NCI-H1092 (cell line): Measurements from ENCODE around the gene RBM23.
"Not testable (repeated sequence)": the region's sequence is repeated elsewhere in the genome, so short reads cannot be mapped to it uniquely, and the experiment has no call there.

Experiments used
- DNase-seq: peaks from one replicate; lab custom pipeline; 2025; lab: John Stamatoyannopoulos, UW

Gene RBM23

DNA sequence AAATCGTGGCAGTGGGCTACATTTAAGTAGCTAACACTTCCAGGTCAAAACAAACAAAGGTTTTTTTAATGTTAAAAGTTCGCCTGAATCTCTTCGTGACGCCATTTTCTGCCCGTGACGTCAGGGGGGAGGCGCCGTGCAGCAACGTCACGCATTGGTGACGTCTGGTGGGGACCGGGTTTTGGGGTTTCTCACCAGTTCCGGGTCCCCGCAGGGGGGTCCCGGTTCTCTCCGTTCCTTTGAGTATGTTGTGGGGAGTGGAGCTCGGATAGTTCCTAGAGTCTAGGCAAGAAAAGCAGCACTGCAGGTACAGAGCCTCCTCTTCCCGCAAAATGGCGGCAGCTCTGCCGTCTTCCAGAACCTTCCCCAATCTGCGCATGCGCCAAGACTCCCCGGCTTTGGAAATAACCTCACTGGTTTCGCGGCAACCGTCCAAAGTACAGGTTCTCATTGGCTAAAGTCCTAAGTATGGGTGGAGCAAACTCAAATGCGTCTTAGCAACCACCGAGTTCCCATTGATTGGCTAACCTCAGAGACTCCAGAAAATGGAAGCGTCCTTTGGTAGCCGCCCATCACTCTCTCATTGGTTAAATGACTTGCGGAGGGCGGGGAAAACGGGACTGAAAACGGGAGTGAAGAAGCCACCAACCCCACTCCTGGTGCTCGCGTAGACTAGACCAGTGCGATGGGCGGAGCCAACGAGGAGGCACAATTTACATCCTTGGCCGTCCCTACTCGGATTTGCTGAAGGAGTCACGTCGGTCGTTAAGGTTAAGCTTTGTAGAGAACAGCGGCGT lies at the start of gene RBM23:
TSS of gene RBM23 (minus strand) at position 346 of the 797 bp plus-strand sequence.
- peak; percentile 100 for DNase-seq

DNA sequence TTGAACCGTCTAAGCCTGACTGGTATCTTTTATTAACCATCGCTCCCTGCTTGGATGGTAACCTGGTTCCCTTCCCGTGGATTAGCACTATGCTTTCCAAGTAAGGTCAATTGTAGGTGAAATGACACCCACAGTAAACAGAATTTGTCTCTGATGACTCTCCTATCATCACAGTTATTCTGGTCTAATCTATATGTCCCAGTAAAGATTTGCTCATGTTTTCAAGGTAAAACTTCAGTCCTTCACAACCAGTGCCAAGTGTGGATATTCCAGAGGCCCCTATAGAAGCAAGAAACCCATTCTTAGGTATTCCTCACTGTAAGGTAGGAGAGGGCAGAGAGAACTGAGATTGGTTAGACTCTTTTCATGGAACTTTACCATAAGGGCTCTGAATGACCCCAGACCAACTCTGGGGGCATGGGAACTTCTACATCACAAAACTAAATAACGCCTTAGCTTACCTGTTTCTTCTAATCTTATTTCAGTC lies 47.9 kb upstream of the RBM23 start:
- no peak for DNase-seq

DNA sequence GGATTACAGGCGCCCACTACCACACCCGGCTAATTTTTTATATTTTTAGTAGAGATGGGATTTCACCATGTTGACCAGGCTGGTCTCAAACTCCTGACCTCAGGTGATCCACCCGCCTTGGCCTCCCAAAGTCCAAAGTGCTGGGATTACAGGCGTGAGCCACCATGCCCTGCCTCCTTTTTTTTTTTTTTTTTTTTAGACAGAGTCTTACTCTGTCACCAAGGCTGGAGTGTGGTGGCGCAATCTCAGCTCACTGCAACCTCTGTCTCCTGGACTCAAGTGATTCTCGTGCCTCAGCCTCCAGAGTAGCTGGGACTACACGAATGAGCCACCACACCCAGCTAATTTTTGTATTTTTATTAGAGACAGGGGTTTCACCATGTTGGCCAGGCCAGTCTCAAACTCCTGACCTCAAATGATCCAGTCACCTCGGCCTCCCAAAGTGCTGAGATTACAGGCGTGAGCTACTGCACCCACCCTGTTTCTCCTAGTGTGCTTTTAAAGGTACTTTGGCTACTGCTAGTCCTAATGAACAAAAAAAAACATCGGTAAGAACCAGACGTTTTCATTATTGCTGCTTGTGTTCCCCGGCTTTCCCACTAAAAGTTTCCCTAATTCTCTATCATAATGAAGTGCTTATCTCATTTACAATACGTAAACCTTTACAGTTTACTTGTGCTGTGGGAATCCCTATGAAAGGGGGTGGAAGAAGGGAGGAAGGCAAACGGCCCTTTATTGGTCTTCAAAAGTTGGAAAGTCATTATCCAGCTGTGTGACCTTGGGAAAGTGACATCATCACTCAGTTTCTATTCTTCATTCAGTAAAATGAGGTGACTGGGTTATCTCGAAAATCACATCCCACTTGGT lies 47.2 kb upstream of the RBM23 start:
- not testable (repeated sequence) for DNase-seq

DNA sequence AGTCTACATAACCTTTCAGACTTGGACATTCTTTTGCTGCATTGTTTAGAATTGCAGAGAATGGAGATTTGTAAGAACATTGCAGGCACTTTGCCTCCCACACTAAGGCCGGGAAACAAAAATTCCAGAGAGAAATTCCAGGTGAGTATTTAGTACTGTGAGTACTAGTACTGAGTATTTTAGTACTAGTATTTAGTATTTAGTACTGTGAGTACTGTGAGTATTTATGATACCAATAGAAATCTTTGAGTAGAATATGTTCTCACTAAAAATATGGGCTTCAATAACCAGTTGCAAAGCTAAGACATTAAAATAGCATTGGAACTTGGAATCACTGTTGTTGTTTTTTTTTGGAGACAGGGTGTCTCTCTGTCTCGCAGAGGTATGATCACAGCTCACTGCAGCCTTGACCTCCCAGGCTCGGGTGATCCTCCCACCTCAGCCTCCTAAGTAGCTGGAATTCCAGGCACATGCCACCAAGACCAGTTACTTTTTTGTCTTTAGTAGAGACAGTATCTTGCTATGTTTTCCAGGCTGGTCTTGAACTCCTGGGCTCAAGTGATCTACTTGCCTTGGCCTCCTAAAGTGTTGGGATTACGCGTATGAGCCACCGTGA lies 43.2 kb upstream of the RBM23 start:
- DNase-seq: no peak

DNA sequence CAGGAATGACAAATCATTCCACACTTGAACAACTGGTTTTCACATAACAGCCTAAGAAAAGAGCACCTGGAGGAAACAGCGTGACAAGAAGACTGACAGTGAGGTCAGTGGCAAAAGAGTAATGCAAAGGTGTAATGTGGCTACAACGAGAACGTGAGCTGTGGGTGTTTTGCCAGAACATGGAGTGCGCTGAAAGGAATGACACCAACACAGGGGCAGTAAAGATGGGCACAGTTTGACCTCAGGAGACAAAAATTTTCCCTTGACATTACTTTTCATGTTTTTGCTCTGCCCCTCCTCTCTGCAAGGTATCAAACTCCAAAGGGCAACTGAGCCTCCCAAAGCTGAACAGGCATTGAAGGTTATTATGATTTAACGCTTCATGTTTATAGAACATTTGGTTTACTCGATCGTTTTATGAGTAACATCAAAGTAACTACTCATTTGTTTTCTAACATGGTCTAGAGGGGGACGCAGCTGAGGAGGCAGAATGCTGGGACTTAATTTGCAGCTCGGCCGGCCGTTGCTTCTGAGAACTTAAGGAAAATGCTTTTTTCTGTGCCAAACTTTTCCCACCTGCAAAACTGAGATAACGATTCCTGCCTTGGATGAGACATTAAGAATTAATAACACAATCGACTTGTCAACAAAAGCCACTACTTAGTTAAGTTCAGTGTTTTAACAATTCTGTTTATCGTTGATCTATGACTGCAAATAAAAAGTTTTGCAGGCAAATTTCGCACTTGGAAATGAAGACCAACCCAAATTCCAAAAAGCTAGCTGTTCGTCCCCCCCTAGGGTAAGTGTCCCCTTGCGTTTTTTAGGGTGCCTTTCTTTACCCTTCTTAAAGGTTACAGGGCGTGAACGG lies 37.0 kb upstream of the RBM23 start:
- no peak for DNase-seq

DNA sequence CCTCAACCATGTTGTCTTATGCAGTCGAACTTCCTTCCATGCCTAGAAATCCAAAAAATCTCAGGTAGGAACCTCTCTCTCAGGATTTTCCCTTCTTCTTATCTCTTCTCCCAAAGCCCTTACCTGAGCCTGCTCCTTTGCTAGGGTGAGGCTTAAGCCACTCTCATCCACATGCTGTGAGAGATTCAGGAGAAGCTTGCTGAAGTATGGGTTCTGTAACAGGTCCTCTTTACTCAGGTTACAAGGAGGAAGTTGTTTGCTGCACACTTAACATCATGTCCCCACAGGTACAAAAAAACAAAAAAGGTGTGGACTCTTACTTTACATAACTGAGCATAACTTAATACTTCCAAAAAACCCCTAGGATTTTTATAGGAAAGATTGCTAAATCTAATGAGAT lies 33.5 kb upstream of the RBM23 start:
- no peak for DNase-seq

DNA sequence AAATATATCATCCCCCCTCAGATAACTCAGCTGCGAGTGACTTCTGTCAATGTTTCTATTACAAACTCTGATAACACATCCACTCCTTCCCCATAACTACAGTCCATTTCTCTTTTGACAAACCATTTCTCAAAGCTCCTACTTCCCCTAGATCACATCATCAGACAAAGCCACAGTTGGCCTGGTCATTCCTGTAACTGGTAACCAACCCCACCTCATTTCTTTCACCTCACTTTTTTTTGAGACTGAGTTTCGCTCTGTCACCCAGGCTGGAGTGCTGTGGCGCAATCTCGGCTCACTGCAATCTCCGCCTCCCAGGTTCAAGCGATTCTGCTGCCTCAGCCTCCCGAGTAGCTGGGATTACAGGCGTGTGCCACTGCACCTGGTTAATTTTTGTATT lies 32.8 kb upstream of the RBM23 start:
- not testable (repeated sequence) for DNase-seq

DNA sequence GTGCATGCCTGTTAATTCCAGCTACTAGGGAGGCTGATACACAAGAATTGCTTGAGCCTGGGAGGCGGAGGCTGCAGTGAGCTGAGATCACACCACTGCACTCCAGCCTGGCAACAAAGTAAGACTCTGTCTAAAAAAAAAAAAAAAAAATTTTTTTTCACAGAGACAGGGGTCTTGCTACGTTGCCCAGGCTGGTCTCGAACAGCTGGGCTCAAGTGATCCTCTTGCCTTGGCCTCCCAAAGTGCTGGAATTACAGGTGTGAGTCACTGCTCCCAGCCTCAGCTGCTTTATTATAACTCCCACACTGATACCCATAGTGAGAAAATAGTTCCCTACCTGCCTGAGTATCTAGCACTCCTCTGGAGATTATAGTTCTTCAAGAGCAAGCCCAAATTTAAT lies 26.7 kb upstream of the RBM23 start:
- no peak for DNase-seq

DNA sequence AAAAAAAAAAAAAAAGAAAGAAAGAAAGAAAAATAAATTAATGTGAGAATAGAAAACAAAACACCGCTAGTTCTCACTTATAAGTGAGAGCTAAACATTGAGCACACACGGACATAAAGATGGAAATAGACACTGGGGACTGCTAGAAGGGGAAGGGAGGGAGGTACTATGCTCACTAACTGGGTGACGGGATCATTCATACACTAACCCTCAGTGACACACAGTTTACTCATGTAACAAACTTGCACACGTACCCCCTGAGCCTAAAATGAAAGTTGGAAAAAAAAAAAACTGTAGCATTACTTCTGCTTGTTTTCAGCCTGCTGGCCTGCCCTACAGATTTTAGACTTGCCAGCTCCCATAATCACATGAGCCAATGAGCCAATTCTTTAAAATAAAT lies 20.7 kb upstream of the RBM23 start:
- DNase-seq: no peak

DNA sequence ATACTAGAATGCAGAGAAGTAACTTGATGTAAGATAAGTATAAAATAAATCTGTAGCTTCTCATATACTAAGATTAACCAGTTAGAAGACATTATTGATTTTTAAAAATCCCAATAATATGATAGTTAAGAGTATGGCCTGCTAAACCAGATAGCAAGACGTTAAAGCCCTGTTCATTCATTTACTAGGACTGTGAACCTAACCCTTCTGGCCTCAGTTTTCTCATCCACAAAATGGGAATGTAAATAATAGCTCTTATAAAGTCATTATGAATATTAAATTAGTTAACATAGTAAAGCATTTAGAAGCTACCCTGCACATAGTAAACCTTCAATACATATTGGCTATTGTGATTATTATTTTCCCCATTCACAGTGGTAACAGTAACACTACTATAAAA lies 16.2 kb upstream of the RBM23 start:
- no peak for DNase-seq

DNA sequence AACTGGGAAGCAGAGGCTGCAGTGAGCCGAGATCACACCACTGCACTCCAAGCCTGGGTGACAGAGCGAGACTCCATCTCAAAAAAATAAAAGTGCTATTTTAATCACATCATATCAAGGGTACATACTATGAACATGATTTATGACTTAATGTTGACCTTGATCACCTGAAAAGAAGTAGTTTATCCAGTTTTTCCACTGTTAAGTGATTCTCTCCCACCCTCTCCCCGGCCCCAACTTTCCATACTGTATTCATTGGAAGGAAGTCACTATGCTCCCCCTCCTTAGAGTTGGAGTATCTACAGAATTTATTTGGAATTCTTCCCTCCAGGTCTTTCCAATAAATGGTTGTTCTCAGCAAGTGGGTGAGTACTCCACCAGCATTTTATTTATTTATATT lies 13.2 kb upstream of the RBM23 start:
- no peak for DNase-seq

DNA sequence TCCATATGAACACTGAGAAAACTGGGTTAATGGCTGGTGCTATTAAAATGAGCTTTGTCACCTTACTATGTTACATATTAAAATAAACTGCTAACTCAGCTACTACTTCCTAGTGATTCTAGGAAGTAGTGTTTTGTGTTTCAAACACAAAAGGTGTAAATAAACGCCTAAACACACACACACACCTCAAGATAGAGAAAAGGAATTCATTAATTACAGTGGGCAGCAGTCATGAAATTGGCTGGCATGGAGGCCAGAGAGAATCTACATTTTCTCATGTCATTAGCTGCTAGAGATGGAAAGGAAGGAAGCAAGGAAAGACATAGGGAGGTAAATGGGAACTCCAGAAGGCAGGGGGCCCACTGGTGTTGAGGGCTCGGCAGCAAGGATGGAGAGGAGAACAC lies 11.0 kb upstream of the RBM23 start:
- no peak for DNase-seq

DNA sequence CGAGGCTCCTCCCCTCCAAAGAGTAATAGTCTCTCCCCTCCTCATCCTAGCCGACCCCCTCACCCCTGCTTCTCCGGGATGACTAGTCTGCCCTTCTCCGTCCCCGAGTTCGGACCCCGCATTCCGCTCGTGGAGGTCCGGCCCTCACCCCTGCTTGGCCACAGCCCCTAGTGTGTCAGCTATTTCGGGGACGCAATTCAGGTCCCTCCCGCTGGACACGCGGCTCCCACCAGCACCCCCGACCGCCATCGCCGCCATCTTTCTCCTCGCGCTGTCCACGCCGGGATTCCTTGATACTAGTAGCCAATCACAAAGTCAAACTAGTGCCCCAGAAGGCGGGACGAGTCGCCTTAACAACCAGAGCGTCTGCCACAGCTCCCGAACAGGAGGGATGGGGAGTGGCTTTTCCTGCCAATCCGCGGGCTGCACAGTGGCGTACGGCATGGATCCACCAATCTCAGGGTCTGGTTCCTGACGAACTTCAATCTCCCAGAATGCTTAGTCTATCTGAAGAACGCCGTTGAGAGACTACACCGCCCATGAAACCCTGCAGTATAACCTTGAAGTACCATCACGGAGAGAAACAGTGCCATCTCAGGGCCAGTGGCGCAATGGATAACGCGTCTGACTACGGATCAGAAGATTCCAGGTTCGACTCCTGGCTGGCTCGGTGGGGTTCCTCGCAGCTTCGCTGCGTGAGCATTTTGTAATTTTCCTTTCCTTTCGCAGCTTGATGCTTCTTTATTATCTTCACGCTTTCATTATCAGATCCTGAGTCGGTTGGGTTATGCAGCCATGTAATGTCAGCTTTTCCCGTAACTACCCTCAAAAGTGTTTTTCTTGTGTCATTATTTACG lies 10.4 kb upstream of the RBM23 start, which contains the start of gene PRMT5:
TSS of gene PRMT5 (minus strand) at position 273 of the 857 bp plus-strand sequence. CDS start at position 258, 15 bp downstream.
- peak; percentile 100 for DNase-seq

DNA sequence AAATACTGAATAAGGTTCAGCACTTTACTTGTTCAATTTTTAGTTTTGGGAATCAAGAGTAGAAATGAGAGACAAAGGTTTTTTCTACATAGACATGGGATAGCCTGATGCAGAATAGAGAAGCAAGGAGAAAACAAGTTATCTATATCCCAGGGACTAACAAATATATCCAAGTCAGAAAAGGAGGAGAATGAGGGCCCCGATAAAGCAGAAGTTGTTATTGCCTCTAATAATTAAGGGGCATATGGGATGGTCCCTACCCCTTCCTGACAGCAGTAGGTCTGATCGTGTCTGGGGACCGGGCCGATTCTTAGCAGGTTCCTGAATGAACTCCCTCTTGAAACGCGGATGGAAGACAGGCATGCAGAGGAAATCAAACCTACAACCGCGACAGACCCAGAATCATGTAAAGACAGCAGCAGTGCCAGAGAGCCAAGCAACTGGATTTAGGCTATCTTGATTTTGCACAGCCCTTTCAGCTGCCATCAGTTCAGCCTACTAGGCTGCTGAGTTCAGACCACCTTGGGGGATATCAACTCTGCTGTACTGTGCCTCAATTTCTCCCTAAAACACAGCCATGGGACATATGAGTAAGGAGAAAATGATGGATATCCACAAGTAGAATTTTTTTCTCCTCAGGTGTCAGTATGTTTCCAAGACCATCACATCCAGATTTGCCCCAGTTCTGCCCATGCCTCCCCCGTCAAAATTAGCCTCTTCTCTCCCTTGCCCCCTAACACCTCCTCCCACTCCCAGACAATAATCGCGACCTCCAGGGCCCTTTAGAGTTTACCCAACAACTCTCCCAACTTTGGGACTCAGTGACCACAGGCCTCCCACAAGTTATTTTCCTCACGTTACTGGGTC lies 9.5 kb upstream of the RBM23 start:
- DNase-seq: no peak

DNA sequence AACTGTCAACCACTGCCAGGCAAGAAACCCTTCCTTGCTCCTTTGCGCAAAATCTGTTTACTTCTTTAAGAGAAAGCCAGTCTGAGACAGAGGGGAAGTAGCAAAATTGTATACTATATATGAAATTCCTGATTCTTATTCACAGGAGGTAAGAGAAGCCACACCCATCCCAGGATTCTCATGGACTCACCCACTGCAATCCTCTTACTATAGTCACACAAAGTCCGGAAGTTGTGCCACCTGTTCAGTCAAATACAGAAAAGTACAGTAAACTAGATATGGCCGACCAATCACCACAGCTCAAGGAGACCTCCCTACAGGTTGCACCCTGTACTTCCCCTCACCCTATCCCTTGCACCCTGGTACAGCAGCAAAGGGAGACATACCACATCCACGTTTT lies 7.4 kb upstream of the RBM23 start:
- no peak for DNase-seq

DNA sequence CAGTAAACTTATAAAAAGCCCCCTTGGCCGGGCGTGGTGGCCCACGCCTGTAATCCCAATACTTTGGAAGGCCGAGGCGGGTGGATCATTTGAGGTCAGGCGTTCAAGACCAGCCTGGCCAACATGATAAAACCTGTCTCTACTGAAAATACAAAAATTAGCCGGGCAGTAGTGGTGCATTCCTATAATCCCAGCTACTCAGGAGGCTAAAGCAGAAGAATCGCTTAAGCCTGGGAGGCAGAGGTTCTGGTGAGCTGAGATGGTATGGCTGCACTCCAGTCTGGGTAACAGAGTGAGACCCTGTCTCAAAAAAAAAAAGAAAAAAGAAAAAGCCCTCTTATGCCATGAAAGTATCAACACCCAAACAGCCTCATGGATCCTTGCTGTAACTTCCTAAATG lies 6.6 kb upstream of the RBM23 start:
- DNase-seq: no peak

DNA sequence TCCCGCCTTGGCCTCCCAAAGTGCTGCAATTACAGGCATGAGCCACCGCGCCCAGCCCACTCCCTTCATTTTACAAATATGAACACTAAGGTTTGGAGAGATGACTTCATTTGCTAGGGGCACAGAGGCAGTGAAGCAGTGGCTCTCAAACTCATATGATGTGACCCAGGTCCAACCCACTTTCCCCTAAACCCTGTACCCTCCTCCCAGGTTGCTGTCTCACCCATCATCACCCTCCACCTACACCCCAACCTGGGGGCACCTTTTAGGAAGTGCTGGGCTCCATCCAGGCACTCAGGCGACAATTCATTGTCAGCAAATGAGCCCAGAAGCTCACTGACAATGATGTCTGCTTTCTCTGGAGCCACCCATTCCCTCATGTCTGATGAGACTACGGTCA lies 4.8 kb upstream of the RBM23 start:
- no peak for DNase-seq

DNA sequence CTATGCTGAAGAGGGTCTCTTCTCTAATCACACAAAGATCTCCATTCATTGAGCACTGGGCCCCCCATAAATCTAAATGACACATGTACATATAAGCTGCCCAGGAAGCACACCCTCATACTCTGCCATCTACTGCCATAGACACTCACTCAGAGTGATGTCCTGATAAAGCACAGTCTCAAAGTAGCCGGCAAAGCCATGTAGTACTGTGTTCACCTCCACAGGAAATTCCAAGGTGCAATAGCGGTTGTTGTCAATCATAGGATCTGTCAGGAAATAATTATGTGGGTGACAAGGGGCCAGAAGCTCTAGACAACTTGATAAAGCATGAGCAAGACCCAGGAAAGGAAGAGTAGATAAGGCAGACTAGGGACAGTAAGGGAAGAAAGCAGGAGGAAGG lies 3.3 kb upstream of the RBM23 start:
- DNase-seq: no peak

DNA sequence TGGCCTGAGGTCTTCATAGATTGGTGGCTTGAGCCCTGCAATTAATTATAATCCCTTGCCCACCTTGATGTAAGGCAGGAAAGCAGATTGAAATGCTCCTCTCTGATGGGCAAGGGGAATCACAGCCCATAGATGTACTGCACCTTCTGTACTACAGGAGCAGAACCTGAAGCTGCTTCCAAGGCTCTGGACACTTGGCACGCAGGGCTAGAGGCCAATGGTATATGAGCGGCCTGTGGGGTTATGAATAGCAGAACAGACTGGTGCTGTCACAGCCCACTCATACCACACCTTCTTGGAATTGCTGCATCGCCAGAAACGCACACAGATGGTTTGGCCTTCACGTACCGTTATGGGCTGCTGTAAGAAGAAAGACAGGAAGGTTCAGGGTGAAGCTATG lies 1.7 kb upstream of the RBM23 start:
- DNase-seq: no peak

DNA sequence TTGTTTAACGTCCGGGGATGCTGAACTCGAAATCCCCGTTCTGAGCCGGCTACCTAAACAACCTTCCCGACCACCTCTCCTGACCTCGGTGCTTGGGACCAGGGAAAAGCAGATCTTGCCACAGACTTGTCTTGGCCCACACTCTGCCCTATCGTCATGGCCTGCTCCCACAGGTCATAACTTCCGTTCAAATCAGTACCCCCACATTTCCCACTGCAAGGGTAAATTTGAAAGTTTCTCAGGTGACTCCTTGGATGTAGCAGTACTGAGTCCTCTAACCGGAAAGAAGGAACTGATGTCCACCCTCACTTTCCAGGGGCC lies 612 bp upstream of the RBM23 start:
- no peak for DNase-seq
